Measurements from ENCODE around the gene TSHZ2. TPM values are rescaled to one million over a fixed set of nuclear protein-coding genes. Genes with fewer than 3 reads are reported as not detected.

Gene TSHZ2
- total RNA-seq, 1 experiment from 2014 or later: 0.20 TPM

GRCh38 chr20:53301869-53302268 lies 329.7 kb downstream of the TSHZ2 start:
- DNase-seq (ENCODE audit: low spot score): no peak
- no peak for TF ChIP-seq ZNF263 (CRISPR knock-in tag; IDR thresholded peaks at IDR 0.05; ENCODE audit: low read depth)
- TF ChIP-seq ZNF232 (CRISPR knock-in tag; IDR thresholded peaks at IDR 0.05): no peak
- no peak for TF ChIP-seq OVOL2 (CRISPR knock-in tag; IDR thresholded peaks at IDR 0.05; ENCODE audit: borderline replicate concordance)
- TF ChIP-seq ZNF219 (CRISPR knock-in tag; IDR thresholded peaks at IDR 0.05; ENCODE audit: borderline replicate concordance): no peak
- no peak for TF ChIP-seq HMGA2 (CRISPR knock-in tag; IDR thresholded peaks at IDR 0.05)
- TF ChIP-seq PRRX2 (CRISPR knock-in tag; IDR thresholded peaks at IDR 0.05): no peak
- no peak for TF ChIP-seq ZNF512 (CRISPR knock-in tag; IDR thresholded peaks at IDR 0.05; ENCODE audit: borderline replicate concordance)
- TF ChIP-seq ESRRA (CRISPR knock-in tag; IDR thresholded peaks at IDR 0.05; ENCODE audit: borderline replicate concordance): no peak
- no peak for TF ChIP-seq CREM (CRISPR knock-in tag; IDR thresholded peaks at IDR 0.05)
- TF ChIP-seq EMX1 (CRISPR knock-in tag; IDR thresholded peaks at IDR 0.05): no peak
- TF ChIP-seq, protein P1, sequence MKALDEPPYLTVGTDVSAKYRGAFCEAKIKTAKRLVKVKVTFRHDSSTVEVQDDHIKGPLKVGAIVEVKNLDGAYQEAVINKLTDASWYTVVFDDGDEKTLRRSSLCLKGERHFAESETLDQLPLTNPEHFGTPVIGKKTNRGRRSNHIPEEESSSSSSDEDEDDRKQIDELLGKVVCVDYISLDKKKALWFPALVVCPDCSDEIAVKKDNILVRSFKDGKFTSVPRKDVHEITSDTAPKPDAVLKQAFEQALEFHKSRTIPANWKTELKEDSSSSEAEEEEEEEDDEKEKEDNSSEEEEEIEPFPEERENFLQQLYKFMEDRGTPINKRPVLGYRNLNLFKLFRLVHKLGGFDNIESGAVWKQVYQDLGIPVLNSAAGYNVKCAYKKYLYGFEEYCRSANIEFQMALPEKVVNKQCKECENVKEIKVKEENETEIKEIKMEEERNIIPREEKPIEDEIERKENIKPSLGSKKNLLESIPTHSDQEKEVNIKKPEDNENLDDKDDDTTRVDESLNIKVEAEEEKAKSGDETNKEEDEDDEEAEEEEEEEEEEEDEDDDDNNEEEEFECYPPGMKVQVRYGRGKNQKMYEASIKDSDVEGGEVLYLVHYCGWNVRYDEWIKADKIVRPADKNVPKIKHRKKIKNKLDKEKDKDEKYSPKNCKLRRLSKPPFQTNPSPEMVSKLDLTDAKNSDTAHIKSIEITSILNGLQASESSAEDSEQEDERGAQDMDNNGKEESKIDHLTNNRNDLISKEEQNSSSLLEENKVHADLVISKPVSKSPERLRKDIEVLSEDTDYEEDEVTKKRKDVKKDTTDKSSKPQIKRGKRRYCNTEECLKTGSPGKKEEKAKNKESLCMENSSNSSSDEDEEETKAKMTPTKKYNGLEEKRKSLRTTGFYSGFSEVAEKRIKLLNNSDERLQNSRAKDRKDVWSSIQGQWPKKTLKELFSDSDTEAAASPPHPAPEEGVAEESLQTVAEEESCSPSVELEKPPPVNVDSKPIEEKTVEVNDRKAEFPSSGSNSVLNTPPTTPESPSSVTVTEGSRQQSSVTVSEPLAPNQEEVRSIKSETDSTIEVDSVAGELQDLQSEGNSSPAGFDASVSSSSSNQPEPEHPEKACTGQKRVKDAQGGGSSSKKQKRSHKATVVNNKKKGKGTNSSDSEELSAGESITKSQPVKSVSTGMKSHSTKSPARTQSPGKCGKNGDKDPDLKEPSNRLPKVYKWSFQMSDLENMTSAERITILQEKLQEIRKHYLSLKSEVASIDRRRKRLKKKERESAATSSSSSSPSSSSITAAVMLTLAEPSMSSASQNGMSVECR (CRISPR knock-in tag; IDR thresholded peaks at IDR 0.05; ENCODE audit: borderline replicate concordance): no peak
- TF ChIP-seq ZNF671 (CRISPR knock-in tag; IDR thresholded peaks at IDR 0.05): no peak
- TF ChIP-seq JAZF1 (CRISPR knock-in tag; IDR thresholded peaks at IDR 0.05): no peak
- no peak for TF ChIP-seq FOXJ3 (CRISPR knock-in tag; IDR thresholded peaks at IDR 0.05; ENCODE audit: borderline replicate concordance)
- no peak for ATAC-seq
- Mint-ChIP-seq H3K4me1 (no peaks in the 10 kb centered on the region), H3K27ac (no peak overlapping the region), H3K36me3 (no peaks in the 10 kb centered on the region), H3K9me3 (no peaks in the 10 kb centered on the region), H3K4me3 (no peak overlapping the region), H3K27me3 (ENCODE audit: low read depth) (no peaks in the 10 kb centered on the region)
- CTCF ChIA-PET: no interaction called here
- POLR2A ChIA-PET: no interaction called here

GRCh38 chr20:53302695-53303412 lies 330.7 kb downstream of the TSHZ2 start:
- Mint-ChIP-seq H3K9me3 (no peaks in the 10 kb centered on the region), H3K4me1 (no peaks in the 10 kb centered on the region), H3K4me3 (no peak overlapping the region), H3K27me3 (ENCODE audit: low read depth) (no peaks in the 10 kb centered on the region), H3K36me3 (no peaks in the 10 kb centered on the region), H3K27ac (no peak overlapping the region)
- no peak for ATAC-seq
- no peak for DNase-seq (ENCODE audit: low spot score)
- ChIA-PET POLR2A (no interaction called here), CTCF (no interaction called here)
- TF ChIP-seq IRF2 (CRISPR knock-in tag; IDR thresholded peaks at IDR 0.05; ENCODE audit: borderline replicate concordance, low read depth) (no peak), ZNF512 (CRISPR knock-in tag; IDR thresholded peaks at IDR 0.05; ENCODE audit: borderline replicate concordance) (no peak), SP1 (CRISPR knock-in tag; conservative IDR thresholded peaks at IDR 0.05) (no peak), CDX4 (CRISPR knock-in tag; IDR thresholded peaks at IDR 0.05; ENCODE audit: borderline replicate concordance) (no peak), SMAD3 (CRISPR knock-in tag; IDR thresholded peaks at IDR 0.05; ENCODE audit: borderline replicate concordance) (no peak), MAX (CRISPR knock-in tag; IDR thresholded peaks at IDR 0.05) (no peak), NFE2L1 (CRISPR knock-in tag; IDR thresholded peaks at IDR 0.05) (no peak), ELF4 (CRISPR knock-in tag; IDR thresholded peaks at IDR 0.05; ENCODE audit: low read depth) (no peak), RELA (CRISPR knock-in tag; IDR thresholded peaks at IDR 0.05; ENCODE audit: borderline replicate concordance) (no peak), NR2C2 (CRISPR knock-in tag; IDR thresholded peaks at IDR 0.05) (no peak), JAZF1 (CRISPR knock-in tag; IDR thresholded peaks at IDR 0.05) (no peak), ZNF317 (CRISPR knock-in tag; IDR thresholded peaks at IDR 0.05; ENCODE audit: borderline replicate concordance, low read depth) (no peak)
- TF ChIP-seq, protein P2, sequence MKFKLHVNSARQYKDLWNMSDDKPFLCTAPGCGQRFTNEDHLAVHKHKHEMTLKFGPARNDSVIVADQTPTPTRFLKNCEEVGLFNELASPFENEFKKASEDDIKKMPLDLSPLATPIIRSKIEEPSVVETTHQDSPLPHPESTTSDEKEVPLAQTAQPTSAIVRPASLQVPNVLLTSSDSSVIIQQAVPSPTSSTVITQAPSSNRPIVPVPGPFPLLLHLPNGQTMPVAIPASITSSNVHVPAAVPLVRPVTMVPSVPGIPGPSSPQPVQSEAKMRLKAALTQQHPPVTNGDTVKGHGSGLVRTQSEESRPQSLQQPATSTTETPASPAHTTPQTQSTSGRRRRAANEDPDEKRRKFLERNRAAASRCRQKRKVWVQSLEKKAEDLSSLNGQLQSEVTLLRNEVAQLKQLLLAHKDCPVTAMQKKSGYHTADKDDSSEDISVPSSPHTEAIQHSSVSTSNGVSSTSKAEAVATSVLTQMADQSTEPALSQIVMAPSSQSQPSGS (CRISPR knock-in tag; IDR thresholded peaks at IDR 0.05; ENCODE audit: borderline replicate concordance, low read depth): no peak
- TF ChIP-seq, protein P3, sequence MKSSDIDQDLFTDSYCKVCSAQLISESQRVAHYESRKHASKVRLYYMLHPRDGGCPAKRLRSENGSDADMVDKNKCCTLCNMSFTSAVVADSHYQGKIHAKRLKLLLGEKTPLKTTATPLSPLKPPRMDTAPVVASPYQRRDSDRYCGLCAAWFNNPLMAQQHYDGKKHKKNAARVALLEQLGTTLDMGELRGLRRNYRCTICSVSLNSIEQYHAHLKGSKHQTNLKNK (CRISPR knock-in tag; IDR thresholded peaks at IDR 0.05): no peak

Measured in WTC11 (cell line).